ENCODE results near the gene THNSL1. TPM values are rescaled to one million over a fixed set of nuclear protein-coding genes. Genes with fewer than 3 reads are reported as not detected.
A peak's percentile ranks its signal among the peaks of the same experiment; 100 is the strongest.

Gene THNSL1
- total RNA-seq, 1 experiment from 2014 or later: 7.6 TPM

DNA sequence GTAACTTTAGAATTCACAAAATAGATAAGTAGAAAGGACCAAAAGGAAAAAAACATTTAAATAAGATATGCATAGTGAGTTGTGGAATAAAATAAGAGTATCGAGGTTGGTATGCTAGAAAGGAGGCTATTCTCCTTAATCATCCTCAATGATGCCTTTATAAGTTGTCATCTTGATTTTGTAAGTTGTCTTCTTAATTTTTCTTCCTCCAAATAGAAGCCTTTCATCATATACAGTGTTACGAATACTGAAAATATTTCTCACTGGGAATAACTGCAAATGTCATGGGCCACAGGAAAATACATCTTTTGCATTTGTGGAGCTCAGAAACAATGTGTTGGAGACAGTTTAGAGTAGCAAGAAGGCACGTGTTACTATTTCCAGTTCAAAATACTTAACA, 32.5 kb upstream of the THNSL1 start:
- DNase-seq (ENCODE audit: unreplicated experiment): no peak
- intact Hi-C loops (cut with micrococcal nuclease): no loop called here
- peaks cover 9% of the 10 kb centered on the region for H3K9me3 Mint-ChIP-seq (ENCODE audit: unreplicated experiment)
- TF ChIP-seq, protein P1, sequence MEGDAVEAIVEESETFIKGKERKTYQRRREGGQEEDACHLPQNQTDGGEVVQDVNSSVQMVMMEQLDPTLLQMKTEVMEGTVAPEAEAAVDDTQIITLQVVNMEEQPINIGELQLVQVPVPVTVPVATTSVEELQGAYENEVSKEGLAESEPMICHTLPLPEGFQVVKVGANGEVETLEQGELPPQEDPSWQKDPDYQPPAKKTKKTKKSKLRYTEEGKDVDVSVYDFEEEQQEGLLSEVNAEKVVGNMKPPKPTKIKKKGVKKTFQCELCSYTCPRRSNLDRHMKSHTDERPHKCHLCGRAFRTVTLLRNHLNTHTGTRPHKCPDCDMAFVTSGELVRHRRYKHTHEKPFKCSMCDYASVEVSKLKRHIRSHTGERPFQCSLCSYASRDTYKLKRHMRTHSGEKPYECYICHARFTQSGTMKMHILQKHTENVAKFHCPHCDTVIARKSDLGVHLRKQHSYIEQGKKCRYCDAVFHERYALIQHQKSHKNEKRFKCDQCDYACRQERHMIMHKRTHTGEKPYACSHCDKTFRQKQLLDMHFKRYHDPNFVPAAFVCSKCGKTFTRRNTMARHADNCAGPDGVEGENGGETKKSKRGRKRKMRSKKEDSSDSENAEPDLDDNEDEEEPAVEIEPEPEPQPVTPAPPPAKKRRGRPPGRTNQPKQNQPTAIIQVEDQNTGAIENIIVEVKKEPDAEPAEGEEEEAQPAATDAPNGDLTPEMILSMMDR (IDR thresholded peaks at IDR 0.05; ENCODE audit: unreplicated experiment): no peak
- BruUV-seq (replicated peaks): no TSS peak
- H3K4me3 Mint-ChIP-seq (ENCODE audit: unreplicated experiment): no peak overlapping the region
- H3K36me3 Mint-ChIP-seq (ENCODE audit: insufficient read depth, unreplicated experiment): no peaks in the 10 kb centered on the region
- ChIA-PET CTCF (interaction anchor here (1.0 kb wide), 1 partner anchor 97 kb away, joined by 5 read pairs; no protein-coding TSS in a partner anchor), POLR2A (interaction anchor here (0.6 kb wide), 1 partner anchor 23 kb away, joined by 3 read pairs; no protein-coding TSS in a partner anchor)
- no peak overlapping the region for H3K27ac Mint-ChIP-seq (ENCODE audit: low read depth, unreplicated experiment)
- no peaks in the 10 kb centered on the region for H3K4me1 Mint-ChIP-seq (ENCODE audit: insufficient read depth, unreplicated experiment)
- no peaks in the 10 kb centered on the region for H3K27me3 Mint-ChIP-seq (ENCODE audit: insufficient read depth, unreplicated experiment)

DNA sequence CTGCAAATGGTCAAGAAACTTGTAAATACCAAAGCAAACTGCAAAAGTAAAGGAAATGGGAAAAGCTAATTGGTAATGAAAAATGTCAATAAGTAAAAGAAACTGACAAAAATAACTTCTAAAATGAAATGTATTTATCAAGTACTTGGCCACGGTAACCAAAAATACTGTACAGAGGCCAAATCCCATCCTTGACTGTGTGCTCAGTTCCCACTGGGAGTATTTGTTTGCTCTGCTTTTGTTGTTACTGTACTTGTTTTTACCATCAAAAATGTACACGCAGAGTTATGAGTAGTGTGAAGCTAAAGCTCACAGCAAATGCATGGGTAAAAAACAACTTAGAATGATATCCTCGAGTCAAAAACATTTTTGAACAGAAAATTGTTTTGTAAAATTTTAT, 31.5 kb upstream of the THNSL1 start:
- TF ChIP-seq, protein P1 (IDR thresholded peaks at IDR 0.05; ENCODE audit: unreplicated experiment): no peak
- DNase-seq (ENCODE audit: unreplicated experiment): no peak
- Mint-ChIP-seq H3K9me3 (ENCODE audit: unreplicated experiment) (peaks cover 5% of the 10 kb centered on the region), H3K27ac (ENCODE audit: low read depth, unreplicated experiment) (no peak overlapping the region), H3K4me1 (ENCODE audit: insufficient read depth, unreplicated experiment) (no peaks in the 10 kb centered on the region), H3K36me3 (ENCODE audit: insufficient read depth, unreplicated experiment) (no peaks in the 10 kb centered on the region), H3K4me3 (ENCODE audit: unreplicated experiment) (no peak overlapping the region), H3K27me3 (ENCODE audit: insufficient read depth, unreplicated experiment) (no peaks in the 10 kb centered on the region)
- no TSS peak for BruUV-seq (replicated peaks)
- ChIA-PET POLR2A (no interaction called here), CTCF (interaction anchor here (1.0 kb wide), 1 partner anchor 367 kb away, joined by 3 read pairs; no protein-coding TSS in a partner anchor)
- intact Hi-C loops (cut with micrococcal nuclease): no loop called here

DNA sequence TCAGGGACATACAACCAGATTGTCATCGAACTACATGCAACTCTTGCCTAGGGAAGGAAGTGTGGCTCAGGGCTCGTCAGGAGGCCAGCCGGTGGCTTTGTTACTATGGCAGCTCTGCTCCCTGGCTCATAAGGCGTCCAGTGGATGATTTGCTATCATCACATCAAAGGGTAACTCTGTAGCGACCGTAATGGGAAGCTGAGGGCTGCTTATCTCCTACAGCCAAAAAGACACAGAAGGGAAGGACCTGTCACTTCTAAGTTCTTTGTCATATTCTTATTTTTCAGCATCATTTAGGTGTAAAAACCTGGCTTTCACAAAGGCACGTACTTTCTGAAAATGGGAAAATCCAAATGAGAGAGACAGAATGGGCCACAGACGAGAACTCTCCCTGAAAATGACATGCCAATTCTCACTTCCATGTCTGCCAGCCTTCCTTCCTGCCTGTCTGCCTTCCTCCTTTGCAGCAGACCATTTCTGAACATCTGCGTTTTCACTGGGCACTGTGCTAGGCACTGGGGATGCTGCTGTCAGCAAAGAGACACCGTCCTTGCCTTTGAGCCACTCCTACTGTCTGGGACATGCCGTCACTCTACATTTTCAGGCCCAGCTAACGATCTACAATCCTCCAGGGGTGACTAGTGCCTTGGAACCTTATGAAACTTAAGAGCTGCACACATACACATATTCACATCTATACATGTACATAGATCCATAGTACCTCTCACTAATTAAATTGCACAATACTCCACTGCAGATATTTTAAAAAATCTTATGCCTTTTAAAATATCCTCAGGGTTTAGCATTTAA, 27.4 kb upstream of the THNSL1 start:
- intact Hi-C loops (cut with micrococcal nuclease): no loop called here
- CTCF ChIA-PET: interaction anchor here (0.5 to 6.6 kb wide), 9 partner anchors 17 to 346 kb away, joined by 3 to 36 read pairs (median 3); no protein-coding TSS in a partner anchor
- no peaks in the 10 kb centered on the region for H3K4me1 Mint-ChIP-seq (ENCODE audit: insufficient read depth, unreplicated experiment)

DNA sequence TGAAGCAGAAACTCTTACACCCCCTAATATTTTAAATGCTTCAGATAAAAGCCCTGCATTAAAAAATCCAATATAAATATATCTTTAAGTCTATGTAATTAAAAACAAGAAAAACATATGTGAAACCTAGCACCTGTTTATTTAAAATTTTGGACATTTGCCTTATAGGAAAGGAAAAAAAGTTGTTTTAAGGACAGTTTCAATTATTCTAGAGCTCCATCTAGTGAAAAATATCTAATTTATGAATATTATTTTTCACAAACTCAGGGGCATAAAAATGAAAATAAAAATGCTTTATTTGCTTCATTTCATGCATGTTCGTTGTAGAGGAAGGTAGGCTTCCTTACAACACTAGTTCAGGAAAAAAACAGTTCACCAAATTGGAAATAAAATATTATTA, 26.5 kb upstream of the THNSL1 start:
- H3K36me3 Mint-ChIP-seq (ENCODE audit: insufficient read depth, unreplicated experiment): no peaks in the 10 kb centered on the region
- H3K4me3 Mint-ChIP-seq (ENCODE audit: unreplicated experiment): no peak overlapping the region
- no peaks in the 10 kb centered on the region for H3K4me1 Mint-ChIP-seq (ENCODE audit: insufficient read depth, unreplicated experiment)
- intact Hi-C loops (cut with micrococcal nuclease): loop anchor here (1.0 to 2.0 kb wide), 3 partner anchors 265 to 373 kb away; no protein-coding TSS in a partner anchor
- TF ChIP-seq, protein P1 (IDR thresholded peaks at IDR 0.05; ENCODE audit: unreplicated experiment): peak; percentile 37
- ChIA-PET CTCF (interaction anchor here (0.5 to 6.6 kb wide), 12 partner anchors 9 to 373 kb away, joined by 3 to 36 read pairs (median 3); no protein-coding TSS in a partner anchor), POLR2A (interaction anchor here (0.7 to 1.8 kb wide), 7 partner anchors 13 to 359 kb away, joined by 3 to 6 read pairs (median 3); partner anchors contain the start of genes ENKUR and THNSL1)
- H3K27me3 Mint-ChIP-seq (ENCODE audit: insufficient read depth, unreplicated experiment): no peaks in the 10 kb centered on the region
- H3K27ac Mint-ChIP-seq (ENCODE audit: low read depth, unreplicated experiment): no peak overlapping the region
- no TSS peak for BruUV-seq (replicated peaks)
- peak; percentile 4 for DNase-seq (ENCODE audit: unreplicated experiment)
- H3K9me3 Mint-ChIP-seq (ENCODE audit: unreplicated experiment): no peaks in the 10 kb centered on the region

More for the DNA sequence above, 27.4 kb upstream of the THNSL1 start:
- no peaks in the 10 kb centered on the region for H3K9me3 Mint-ChIP-seq (ENCODE audit: unreplicated experiment)
- BruUV-seq (replicated peaks): no TSS peak
- no peak overlapping the region for H3K27ac Mint-ChIP-seq (ENCODE audit: low read depth, unreplicated experiment)
- TF ChIP-seq, protein P1 (IDR thresholded peaks at IDR 0.05; ENCODE audit: unreplicated experiment): no peak
- POLR2A ChIA-PET: interaction anchor here (0.7 to 1.8 kb wide), 5 partner anchors 27 to 347 kb away, joined by 3 to 6 read pairs (median 3); partner anchors contain the start of genes ENKUR and THNSL1
- H3K27me3 Mint-ChIP-seq (ENCODE audit: insufficient read depth, unreplicated experiment): no peaks in the 10 kb centered on the region
- no peak overlapping the region for H3K4me3 Mint-ChIP-seq (ENCODE audit: unreplicated experiment)
- H3K36me3 Mint-ChIP-seq (ENCODE audit: insufficient read depth, unreplicated experiment): no peaks in the 10 kb centered on the region
- no peak for DNase-seq (ENCODE audit: unreplicated experiment)

All from MCF 10A (cell line).